DMS114 treated with DMSO at 0.1 percent for 48 hours (cell line): ENCODE results near the gene HOXB4.

ENCODE experiments used
- DNase-seq: peaks from one replicate; lab custom pipeline; 2025; ENCODE audit not compliant: unreplicated experiment; lab: John Stamatoyannopoulos, UW

HOXB4 gene

GRCh38 chr17:48577946-48578615, at the start of gene HOXB4:
Gene HOXB4 (minus strand): TSS chr17:48578350. CDS start chr17:48578319, 31 bp downstream.
- DNase-seq: peak; percentile 79

- no peak for DNase-seq
Observed at GRCh38 chr17:48627118-48627597, 49.0 kb upstream of the HOXB4 start.

- DNase-seq: no peak
Observed at GRCh38 chr17:48626245-48627117, 48.3 kb upstream of the HOXB4 start, which contains the start of gene HOXB9. Gene HOXB9 (minus strand): TSS chr17:48626358. CDS start chr17:48626269, 89 bp downstream.

- DNase-seq: no peak
Observed at GRCh38 chr17:48625495-48626244, 47.5 kb upstream of the HOXB4 start.

GRCh38 chr17:48624544-48625494, 46.7 kb upstream of the HOXB4 start:
- DNase-seq: peak; percentile 17

DNA sequence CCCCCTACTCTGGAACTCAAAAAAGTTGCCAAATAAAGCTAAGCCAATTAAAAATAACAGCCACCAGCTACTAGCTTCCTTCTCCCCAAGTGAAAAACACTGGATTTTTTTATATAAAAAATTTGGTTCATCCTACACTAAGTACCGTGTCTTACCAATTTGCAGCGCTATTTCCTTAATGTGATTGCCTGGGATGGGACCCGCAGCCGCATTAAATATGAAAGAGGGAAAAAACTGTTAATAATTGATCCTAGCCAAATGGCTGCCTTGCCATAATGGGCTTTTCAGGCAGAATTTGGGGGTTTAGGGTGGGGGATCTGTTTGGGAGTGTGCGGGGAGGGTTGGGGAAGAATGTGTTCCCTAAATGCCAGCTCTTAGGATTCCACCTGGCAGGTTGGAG, 46.0 kb upstream of the HOXB4 start:
- no peak for DNase-seq

DNA sequence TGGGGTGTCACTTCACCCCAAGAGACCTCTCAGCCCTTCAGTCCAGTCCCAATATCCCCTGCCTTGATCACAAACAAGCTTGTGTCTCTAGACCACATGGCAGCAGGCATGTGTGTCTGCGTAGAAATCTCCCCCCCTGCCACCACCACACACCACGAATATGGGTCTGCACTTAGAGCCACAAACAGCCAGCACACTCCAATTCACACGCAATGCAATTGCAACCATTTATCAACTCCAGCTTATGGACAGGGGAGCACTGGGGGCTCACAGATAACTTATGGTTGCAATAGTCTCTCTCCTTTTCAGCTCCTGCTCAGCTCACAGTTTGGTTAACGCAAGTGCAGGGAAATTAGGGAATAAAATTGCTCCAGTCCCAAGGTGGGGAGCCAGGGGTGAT, 45.4 kb upstream of the HOXB4 start:
- no peak for DNase-seq

DNA sequence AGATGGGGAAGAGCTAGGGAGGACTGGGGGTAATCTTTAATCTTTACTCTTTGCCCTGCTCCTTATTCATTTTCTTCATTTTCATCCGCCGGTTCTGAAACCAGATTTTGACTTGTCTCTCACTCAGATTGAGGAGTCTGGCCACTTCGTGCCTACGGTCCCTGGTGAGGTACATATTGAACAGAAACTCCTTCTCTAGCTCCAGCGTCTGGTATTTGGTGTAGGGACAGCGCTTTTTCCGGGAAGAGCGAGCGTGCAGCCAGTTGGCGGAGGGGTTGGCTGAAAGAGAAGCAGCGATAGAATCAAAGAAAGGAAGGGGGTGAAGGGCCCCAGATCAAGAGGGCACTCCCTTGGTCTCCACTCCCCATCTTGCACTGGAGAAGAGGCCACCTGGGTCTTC, 44.7 kb upstream of the HOXB4 start:
- DNase-seq: no peak

GRCh38 chr17:48621410-48622392, 43.6 kb upstream of the HOXB4 start:
- DNase-seq: no peak

DNA sequence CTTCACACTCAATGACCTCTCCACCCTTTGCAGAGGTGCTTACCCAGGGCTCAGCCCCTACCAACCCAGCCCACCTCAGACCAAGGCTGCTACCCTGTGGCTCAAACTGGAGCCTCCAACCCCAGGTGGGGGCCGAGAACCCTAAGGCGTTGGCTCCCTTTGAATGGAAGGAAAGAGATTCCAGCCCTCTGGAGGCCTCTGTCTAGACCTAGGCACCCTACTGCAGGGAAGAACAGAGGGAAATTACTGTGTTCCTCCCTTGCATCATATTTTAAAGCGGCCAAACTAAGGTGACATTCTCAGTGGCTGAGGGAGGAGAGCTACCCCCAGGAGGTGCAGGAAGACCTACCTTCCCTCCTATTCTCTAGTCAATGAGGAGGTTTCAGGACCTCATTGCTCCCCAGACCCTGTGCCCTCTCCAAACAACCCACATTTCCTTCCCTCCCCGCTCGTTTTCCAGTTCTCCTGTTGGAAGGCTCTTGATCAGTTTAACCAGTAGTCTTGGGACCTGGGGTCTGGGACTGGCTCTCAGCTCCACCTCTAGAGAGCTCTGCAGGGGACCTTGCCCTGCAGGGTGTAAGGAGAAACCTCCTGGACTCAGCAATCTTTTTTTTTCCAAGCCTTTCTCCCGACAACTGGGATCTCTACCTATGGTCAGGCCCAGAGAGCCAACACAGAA, 42.5 kb upstream of the HOXB4 start:
- no peak for DNase-seq

GRCh38 chr17:48619826-48620449, 41.8 kb upstream of the HOXB4 start:
- no peak for DNase-seq

- peak; percentile 81 for DNase-seq
Observed at GRCh38 chr17:48618256-48618896, 40.2 kb upstream of the HOXB4 start.

GRCh38 chr17:48617471-48618255, 39.5 kb upstream of the HOXB4 start:
- DNase-seq: no peak

DNA sequence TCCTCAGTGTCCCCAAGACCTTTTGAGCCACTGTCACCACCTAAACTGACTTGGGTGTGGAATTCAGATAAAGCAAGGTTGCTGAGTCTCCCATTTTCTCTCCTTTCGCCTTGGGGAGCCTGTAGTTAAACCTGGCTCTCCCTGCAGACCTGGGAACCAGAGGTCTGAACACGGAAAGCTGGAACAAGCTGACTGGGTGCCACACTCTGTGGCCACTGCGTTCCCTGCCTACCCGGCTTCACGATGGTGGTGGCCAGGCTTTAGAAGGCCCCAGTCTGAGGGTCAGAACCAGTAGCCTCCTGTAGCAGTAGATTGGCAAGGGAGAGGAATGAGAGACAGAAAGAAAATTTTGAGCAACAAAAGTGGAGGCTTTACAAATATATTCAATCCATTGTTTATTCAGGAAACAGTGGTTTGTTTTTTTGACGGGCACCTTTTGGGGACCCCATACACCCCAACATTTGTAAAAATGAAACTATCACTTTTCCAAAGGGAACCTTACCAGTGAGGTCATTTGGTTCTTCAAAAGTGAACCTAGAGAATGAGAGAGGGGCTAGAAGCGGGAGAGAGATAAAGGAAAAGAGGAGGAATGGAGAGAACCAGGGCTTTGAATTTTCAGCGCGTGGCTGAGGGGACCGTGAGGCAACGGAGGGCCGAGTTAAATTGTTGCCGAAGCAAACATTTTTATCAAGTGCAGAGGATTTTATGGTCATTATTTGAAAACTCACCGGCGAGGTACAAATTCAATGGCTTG, 38.7 kb upstream of the HOXB4 start:
- DNase-seq: peak; percentile 17

DNA sequence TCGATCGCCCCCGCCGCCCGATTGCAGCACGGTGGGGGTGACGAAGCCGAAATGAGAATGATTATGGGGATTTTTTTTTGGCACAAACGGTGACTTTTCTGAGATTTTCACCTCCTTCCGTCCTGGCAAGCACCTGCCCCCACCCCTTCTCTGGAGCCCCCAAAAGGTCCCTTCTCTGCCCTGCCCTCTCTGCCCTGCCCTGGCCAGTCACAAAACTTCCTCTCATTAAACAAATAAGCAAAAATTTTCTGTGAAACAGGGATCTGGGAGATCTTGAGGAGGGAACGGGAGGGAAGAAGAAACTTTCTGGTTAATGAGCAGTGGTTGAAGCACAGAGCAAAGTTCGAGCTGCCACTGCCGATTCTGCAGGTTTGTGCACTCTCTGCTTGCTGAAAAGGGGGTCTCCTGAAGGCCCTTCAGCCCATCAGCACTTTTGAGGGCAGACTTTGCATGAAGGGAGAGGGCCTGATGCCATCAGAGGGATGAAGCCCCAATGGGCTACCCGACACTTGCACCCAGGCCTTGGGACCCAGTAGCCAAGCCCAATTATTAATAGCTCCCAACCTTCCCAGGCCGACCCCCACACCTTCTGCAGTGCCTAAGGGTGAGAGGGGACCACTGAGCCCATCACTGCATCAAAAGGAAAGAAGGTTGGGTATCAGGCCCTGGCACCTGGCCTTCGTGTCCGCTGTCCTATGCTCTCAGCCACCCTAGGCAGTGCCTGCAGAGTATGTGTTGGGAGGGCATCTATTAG, 38.0 kb upstream of the HOXB4 start:
- DNase-seq: no peak
